PC-3 (cell line): Measurements from ENCODE around the gene ABHD11.

Experiments used
- CTCF ChIP-seq: fragments of 300-600 bp; sonication (generic); conservative IDR thresholded peaks from 2 replicates; pipeline ENCODE4 v1.5.1; 2017; ENCODE audit warnings: antibody characterized with exemption, low read depth, mild to moderate bottlenecking, low read length
- EZH2 ChIP-seq: fragments of 300-600 bp; sonication (generic); IDR thresholded peaks from one replicate; pipeline ENCODE4 v1.6.1; 2017; ENCODE audit warnings: antibody characterized with exemption, mild to moderate bottlenecking, low read length; ENCODE audit not compliant: unreplicated experiment
- EZH2phosphoT487 ChIP-seq: fragments of 300-600 bp; sonication (generic); IDR thresholded peaks from 2 replicates; pipeline ENCODE4 v1.6.1; 2018; ENCODE audit warnings: mild to moderate bottlenecking, antibody characterized with exemption, low read length, borderline replicate concordance

- TF ChIP-seq CTCF (no peak), EZH2 (no peak), EZH2phosphoT487 (no peak)
Observed at GRCh38 chr7:73723813-73724212, 14.8 kb downstream of the ABHD11 start.
